Stimulated activated CD4-positive, alpha-beta T cell treated with anti-CD3 and anti-CD28 coated beads, Interleukin-12 subunit alpha, Interleukin-12 subunit beta, amount 100 ng/mL, for 24 hours (primary cell): ENCODE data around the gene CELF3.

ENCODE experiments used
- DNase-seq, 2 experiments: peaks; one replicate each; pipeline ENCODE4 v3.0.0-alpha.2; 2020; ENCODE audit warnings: low read depth in 2 of 2

Gene CELF3

GRCh38 chr1:151720974-151721787, 4.6 kb upstream of the CELF3 start, which contains the start of gene RIIAD1:
TSS of gene RIIAD1 (plus strand) at chr1:151721522. CDS start at chr1:151721537, 15 bp downstream.
- peak; percentile 6 to 10 for DNase-seq

- DNase-seq, result no peak
Measured at GRCh38 chr1:151720554-151720953, 4.0 kb upstream of the CELF3 start.

- DNase-seq, result no peak
Measured at GRCh38 chr1:151720125-151720524, 3.5 kb upstream of the CELF3 start.

- no peak for DNase-seq
Measured at GRCh38 chr1:151718666-151719065, 2.1 kb upstream of the CELF3 start.

GRCh38 chr1:151718011-151718431, 1.4 kb upstream of the CELF3 start:
- DNase-seq, result no peak

GRCh38 chr1:151716405-151716762, 219 bp downstream of the CELF3 start:
- DNase-seq, result no peak

GRCh38 chr1:151715726-151716404, 738 bp downstream of the CELF3 start:
- no peak for DNase-seq

GRCh38 chr1:151714820-151715725, 1.5 kb downstream of the CELF3 start:
- DNase-seq, result no peak

- no peak for DNase-seq
Measured at GRCh38 chr1:151713874-151714273, 2.7 kb downstream of the CELF3 start.

GRCh38 chr1:151713044-151713443, 3.6 kb downstream of the CELF3 start:
- DNase-seq, result no peak

GRCh38 chr1:151711951-151712350, 4.7 kb downstream of the CELF3 start:
- no peak for DNase-seq

GRCh38 chr1:151711044-151711800, 5.4 kb downstream of the CELF3 start:
- DNase-seq, result no peak

- peak in 1 of 2 experiments; percentile 34 for DNase-seq
Measured at GRCh38 chr1:151710187-151710840, 6.3 kb downstream of the CELF3 start.

- DNase-seq, result no peak
Measured at GRCh38 chr1:151708891-151709290, 7.7 kb downstream of the CELF3 start.

GRCh38 chr1:151707541-151708065, 9.0 kb downstream of the CELF3 start:
- DNase-seq, result no peak

GRCh38 chr1:151706464-151707415, 9.9 kb downstream of the CELF3 start:
- no peak for DNase-seq

GRCh38 chr1:151705753-151706463, 10.7 kb downstream of the CELF3 start:
- no peak for DNase-seq

GRCh38 chr1:151705146-151705545, 11.5 kb downstream of the CELF3 start:
- DNase-seq, result no peak

GRCh38 chr1:151704246-151704645, 12.4 kb downstream of the CELF3 start:
- no peak for DNase-seq
